Activated T-cell treated with anti-CD3 and anti-CD28 coated beads, Interleukin-2, amount 50 U/mL, for 1 hour (primary cell): ENCODE data around the gene EIF5A.

Experiments
- DNase-seq: peaks from one replicate; pipeline ENCODE4 v3.0.0-alpha.2; 2020

Gene EIF5A

DNA sequence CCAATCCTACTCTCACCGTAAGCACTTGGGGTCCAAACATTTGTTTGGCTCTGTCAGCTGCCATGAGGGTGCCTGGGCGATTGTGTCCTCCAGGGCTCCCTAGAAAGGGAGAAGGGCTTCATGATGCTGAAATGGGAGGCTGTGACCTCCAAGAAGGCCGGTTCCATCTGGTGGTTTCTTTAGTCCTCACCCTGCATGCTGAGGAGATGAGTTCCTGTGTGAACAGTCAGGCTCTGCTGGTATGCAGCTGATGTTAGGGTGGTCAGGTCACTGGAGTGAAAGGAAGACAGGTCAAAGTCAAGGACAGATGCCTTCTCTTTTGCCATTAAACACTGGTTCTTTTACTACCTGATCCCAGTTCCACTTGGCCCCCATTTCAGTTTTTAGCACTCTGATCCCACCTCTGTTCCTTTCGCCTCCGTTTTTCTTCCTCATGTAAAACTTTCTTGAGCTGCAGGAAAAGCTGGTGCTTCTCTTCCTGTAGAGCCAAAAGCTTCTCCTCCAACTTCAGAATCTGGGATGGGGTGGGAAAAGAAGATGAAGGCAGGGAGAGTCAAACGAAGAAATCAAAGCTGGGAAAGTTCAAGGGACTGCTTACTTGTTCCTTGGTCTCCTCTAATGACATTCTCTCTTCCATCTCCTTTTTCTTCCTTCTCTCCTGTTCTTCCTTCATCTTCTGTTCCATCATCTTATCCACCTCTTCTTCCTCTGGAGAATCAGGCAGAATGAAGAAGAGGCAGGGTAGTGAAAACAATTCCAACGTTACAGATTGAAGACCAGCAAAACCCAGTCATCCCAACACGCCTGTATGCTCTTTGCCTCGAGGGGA lies 6.7 kb downstream of the EIF5A start:
- no peak for DNase-seq

DNA sequence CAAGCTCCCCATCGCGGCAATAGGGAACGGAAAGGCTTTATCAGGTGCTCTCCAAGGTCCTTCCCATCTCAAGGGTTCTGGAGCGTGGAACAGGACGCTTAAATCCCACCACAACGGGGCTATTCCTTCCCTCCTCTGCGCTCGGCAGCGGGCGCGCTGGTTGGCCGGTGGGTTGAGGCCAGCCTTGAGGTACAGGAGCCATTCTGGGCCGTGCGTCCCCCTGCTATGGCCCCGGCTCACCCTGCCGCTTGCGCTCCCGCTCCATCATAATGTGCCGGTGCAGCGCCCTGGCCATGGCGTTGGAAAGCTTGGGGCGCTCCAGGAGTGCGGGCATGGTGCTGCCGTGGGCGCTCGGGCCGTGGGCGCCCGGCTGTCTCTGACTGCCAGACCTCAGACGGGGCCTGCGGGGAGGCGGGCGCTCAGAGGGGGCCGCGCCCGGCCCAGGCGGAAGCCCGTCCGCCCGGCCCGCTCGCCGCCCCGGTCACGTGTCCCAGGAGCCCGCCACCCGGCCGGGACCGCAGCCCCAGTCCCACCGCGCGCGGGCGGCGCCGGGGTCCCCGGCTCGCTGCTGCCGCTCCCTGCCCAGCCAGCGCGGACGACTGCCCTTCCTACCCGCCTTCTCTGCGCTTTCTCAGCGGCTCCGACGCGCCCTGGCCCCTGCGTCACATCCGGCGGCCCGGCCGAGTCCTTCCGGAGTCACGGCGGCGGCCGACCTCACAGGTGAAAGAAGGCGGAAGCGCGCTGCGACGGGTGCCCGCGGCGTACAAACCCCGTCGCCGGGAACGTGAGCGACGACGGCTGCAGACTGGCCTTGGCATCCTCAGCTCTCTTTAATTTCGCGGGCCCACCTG lies 7.5 kb downstream of the EIF5A start, which contains the start of gene GPS2:
TSS of gene GPS2 (minus strand) at position 642 of the 851 bp plus-strand sequence. CDS start at position 334, 308 bp downstream.
- peak; percentile 95 for DNase-seq

DNA sequence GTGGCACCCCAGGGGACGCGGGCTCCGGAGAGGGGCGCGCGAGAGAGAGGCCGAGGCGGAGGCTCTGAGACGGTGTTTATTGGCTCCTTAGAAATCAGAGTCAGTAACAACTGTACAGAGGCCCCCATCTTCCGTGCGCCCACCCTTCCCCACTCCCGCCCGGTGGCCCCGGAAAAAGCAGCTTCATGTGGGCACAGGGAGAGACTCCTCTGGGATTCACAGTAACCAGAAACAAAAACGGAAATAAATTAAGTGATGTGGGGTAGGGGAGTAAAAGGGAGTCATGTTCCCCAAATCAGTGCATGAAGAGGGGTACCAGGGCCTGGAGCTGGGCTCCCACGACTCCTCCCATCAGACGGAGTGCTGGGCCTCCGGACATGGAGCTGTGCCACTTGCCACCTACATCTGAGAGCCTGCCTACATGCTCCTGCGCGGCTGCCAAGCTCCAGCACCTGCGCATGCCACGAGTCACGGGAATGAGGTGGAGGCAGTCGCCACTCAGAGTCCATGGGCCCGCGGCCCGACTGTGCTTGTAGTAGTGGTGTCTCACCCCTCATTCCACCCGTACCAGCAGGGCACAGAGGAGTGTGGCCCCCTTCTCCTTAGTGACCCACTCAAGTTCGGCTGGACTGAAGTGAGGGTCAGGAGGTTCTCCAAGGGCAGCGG lies 8.3 kb downstream of the EIF5A start:
- no peak for DNase-seq

DNA sequence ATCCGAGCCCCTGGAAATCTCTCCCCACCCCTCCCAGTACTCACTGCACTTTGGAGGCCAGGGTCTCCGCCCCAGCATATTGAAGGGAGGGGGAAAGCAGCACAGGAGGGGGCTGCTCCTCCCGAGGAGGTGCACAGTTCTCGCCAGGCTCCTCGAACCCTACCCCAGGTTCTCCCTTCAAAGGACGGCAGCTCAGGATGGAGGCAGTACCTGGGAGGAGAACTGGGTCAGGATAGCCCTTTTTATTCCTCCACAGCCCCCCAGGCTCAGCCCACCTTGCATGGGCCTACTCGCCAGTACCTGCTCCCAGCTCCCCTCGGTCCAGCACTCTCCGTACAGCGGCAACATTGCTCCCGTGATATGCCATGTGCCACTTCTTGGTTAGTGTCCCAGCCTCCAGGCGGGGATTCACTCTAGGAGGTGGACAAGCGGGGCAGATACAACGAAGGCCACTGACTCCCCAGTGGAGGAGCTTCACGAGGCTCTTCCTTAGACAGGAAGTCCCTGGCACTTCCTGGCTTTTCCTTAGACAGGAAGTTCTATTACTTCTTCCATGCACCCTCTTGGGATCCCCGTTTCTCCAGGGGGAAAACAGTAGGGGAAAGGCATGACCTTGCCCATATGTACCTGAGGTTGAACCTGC lies 9.9 kb downstream of the EIF5A start:
- DNase-seq = no peak

DNA sequence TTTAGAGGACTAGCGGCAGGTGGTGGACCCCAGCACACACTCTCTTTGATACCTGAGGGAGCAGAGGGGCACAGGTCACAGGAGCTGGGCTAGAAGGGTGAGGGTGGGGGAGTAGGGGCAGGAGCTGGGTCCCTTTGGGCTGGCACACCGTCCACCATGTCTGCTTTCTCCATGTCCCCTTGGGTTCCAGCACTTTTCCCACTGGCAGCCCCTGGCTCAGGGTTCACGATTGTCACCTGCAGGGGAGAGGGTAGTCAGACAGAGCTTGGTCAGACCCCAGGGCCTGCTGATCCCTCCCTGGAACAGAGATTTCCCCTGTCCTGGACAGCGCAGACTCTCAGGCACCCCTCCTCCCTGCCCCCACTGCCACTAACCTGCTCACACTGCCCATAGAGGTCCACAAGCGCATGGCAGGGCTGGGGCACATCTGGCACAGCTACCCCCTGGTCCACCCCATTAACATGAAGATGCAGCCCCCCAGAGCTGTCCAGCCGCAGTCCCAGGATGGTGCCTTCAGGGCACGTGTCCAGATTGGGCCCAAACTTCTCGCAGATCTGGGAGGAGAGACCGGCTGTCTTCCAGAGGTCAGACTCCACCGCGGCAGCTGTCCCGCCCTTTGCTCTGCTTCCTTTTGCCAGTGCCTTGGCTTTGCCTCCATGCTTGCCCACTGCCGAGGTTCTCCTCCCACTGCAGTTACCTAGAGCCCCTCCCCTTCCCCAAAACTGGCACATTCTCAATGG lies 10.9 kb downstream of the EIF5A start:
- DNase-seq = no peak

DNA sequence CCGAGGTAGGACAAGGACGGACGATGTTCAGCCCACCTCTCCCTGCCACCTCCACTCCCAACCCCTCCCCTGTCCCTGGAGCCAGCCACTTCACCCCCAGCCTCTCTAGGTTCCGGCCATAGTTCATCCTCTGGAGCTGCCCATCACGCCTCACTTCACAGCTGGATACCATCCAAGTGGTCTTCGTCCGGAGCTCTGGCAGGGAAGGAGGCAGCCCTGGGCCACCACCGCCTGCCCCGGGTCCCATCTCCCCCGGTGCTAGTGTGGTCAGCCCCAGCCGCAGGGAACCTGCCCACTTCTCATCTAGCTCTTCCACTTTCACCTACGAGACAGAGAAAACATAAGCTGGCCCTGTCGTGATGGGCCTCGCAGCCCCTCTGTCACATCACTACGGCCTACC lies 14.0 kb downstream of the EIF5A start:
- DNase-seq = no peak

DNA sequence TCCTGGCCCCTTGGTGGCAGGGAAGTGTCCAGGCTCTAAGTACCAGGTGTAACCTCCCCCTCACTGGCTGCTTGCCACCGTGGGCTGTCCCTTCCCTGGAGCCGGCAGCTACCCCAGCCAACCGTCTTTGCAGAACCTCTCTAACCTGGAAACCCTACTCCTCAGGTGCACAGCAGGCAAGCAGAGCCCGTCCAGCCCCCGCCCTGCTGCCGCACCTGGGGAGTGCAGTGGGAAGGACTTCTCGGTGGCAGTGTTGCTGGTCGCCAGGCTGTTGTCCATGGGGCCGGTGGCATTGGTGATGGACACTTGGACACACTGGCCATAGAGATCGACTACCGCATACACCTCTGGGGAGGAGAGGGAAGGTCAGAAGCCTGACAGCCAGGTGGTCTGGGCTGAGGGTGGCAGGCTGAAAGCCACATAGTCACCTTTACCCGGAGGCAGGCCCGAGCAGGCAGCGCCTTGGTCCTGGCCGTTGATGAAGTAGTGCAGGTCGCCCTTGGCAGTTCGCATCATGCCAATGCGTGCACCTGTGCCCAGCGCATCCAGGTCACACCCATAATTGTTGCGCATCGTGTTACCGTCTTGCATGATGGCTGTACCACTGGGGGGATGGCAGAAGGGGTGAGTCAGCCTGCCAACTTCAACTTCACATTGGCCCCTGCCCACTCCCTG lies 15.2 kb downstream of the EIF5A start:
- no peak for DNase-seq

DNA sequence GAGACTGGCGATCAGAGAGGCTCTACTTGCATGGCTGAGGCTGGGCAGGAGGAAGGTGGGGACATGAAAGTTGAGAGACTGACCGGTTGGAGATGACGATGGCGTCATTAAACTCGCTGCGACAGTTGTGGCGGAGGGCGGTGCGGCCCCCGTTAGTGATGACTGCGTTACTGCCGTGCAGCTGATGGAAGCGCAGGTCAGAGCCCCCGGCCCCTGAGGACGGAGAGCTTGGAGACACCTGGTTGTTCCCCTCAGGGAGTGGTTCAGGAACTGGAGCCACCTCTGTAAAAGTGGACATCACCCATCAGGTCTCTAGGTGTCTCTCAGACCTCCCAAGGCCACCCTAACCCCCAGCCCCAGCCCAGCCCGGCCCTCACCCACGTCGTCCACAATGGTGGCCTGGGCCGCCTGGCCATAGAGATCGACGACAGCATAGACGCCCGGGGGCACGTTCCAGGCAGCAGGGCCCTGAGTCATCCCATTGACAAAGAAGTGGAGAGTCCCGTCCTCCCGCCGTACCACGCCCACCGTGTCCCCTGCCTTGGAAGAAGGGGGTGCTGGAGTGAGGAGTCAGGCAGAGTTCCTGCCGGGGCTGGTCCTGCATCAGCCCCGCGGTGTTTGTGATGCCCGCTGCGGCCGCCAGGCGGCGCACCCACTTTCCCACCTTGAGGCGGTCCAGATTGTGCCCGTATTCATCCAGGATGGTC lies 16.5 kb downstream of the EIF5A start:
- peak; percentile 79 for DNase-seq

DNA sequence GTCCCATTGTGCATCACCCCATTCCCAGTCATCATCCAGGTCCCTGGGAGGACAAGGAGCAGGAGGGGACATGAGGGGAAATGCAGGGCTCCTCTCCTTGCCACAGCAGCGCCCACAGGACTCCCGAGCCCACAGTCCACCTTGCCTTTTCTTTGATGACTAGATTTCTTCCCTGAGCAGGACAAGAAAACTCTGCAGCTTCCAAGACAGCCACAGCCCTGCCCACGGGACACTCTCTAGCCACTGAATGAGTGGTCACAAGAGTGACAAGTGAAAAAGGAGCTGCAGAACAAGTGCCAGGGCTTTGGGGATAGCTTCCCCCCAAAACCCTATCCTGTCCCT lies 17.0 kb downstream of the EIF5A start:
- no peak for DNase-seq

DNA sequence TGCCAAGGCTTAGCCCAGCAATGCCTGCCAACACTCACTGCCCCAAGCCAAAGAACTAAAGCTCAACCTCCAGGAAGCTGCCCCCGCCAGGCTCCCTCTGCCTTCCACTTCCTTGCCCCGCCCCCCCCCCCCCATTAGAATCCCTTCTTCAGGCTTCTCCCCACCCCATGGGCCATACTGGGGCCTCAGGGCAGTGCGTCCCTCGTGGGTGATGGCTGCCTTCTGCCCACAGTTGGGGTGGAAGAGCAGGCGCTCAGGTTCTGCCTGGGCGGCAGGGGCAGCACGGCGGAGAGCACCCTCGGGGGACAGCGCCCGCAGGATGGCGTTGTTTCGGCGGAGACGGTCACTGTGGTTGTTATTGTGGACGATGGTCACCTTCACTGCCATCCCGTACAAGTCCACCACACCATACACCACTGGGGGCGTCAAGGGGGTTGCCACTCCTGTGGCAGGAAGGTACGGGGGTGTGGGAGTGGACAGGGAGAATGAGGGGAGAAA lies 17.7 kb downstream of the EIF5A start:
- no peak for DNase-seq

DNA sequence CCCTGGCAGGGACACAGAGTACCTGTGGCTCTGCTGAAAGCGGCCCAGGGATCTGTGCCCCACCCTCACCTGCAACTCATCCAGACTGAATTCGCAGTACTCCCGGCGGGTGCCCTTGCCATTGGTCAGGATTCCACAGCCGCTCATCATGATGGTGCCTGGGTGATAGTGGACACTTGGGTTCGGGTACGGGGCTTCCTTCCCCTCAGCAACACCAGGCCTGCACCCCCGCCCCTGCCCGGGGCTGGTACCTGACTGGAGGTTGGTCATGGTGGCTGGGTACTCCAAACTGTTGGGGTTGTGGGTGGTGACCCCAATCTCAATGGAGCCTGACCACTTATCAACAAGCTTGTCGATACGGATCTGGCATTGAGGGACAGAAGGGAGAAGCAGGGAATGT lies 18.8 kb downstream of the EIF5A start:
- DNase-seq = no peak

DNA sequence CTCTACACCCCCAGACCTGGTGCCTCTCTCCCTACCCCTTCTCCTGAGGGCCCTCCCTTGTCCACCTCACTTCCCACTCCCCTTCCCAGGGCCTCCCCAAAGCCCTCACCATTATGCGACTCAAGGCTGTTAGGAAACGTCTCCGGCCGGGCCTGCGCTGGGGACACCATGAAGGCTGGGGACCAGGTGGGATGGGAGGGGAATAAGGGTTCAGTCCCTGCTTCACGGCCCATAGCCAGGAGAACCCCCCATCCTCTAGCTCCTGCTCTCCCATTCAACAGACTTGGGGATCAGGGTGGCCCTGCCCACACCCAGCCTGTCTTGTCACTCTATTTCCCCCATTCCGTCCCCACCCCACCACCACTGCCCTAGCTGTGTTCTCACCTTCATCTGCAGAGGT lies 19.6 kb downstream of the EIF5A start:
- no peak for DNase-seq

DNA sequence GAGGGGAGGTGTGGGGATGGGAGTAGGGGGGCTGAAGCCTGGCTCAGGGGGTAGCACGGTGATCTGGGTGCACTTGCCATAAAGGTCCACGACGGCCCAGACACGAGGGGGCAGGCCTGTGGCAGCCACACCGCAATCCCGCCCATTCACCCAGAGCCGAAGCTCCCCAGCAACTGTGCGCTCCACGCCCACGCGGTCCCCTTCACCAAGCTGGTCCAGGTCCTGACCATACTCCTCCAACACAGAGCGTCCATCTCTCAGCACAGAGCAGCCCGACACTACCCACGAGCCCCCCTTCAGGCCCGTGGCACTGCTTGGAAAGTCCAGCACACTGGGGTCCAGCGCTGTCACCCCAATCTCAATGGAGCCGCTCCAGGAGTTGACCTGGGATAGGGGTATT lies 20.1 kb downstream of the EIF5A start:
- no peak for DNase-seq

DNA sequence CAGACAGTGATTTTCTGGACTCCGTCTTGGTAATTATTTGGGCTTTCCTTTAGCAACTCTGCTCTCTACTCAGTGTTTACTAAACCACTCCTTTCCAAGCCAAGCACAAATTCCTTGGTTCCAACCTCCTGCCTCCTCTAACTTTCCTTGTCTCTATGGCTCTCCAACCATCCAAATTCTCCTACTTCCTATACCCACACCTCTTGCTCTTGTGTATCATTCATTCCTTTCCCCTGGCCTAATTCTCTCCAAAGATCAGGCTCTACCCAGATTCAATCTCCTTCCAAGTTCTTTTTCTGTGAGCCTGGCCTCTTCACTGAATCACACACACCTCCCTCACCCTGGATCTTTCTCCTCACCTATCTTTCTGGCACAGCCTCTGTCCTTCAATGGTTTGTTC lies 20.6 kb downstream of the EIF5A start:
- no peak for DNase-seq

DNA sequence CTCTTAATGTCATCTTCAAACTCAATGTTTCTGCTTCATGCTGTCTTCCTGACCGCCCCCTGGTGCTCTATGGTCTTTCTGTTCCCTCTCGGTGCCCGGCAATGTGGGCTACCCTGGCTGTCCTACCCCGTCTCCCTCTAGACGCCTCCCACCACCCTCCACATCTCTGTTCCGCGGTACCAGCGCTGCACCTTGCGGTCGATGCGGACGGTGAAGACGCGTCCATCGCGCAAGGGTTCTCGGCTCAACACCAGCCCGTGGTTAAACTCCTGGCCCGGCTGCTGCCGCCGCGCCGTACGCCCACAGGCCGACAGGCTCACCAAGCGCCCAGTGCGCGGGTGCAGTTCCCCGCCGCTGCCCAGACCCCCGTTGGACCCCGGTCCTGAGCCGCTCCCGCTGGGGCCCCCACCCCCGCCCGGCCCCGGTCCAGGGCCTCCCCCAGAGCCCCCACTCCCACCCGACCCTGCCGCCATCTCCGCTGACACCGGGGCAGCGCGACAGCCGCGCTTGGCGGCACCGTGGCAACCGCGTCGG lies 21.5 kb downstream of the EIF5A start, which contains the start of gene NEURL4:
TSS of gene NEURL4 (minus strand) at position 496 of the 534 bp plus-strand sequence. CDS start at position 473, 23 bp downstream.
- no peak for DNase-seq

DNA sequence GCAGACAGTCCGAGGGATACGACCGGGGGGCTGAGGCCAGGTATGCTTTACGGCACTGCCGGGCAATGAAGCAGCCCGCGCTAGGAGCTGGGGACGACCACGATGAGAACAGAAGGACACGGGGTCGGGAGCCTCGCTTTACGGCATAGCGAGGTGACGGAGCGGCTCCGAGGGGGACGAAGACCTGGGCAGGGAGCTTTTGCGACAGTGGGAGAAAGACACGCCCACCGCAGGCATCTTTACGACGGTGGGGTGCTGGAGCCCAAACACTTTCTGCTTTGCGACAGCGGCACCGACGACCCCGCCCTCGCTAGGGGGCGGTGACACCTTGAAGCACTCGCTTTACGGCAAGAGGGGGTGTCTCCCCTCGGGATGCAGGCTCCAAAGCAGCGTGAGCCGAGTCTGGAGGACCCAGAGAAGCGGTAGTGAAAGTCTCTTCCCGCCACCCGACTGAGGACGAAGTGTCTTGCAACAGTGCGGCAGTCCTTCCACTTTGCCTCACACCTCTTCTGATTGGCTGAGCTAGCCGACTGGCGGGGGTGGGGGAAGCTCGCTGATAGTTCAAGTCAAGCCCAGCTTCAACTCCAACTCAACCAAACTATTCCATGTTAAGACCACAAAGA lies 22.1 kb downstream of the EIF5A start:
- peak; percentile 93 for DNase-seq

DNA sequence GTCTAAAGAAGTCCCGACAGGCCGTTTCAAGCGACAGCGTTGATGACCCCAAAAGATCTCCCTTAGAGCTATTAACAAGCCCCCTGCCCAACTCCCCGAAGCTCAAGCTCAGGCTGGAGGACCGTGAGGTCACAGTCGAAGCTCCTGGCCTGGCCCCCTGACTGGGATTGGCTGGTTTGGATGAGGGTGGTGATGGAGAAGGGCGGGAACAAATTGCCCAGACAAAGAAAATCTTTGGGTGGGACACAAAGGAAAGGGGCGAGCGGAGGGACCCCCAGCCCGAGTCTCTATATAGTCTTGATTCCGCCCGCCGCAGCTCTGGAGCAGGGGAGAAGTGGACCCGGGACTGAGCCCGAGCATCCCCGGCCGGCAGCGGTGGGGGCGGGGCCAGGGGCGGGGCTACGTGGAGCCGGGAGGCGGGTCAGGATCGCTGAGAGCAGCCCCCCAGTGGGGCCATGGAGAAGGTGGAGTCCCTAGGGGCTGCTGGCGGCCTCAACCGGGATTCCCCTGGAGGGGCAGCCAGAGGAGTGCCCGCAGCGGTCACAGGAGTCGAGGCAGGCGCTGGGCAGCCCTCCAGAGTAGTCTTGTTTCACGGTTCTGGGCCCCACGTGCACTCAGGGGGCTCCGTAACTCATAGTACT lies 22.7 kb downstream of the EIF5A start:
- peak; percentile 80 for DNase-seq

DNA sequence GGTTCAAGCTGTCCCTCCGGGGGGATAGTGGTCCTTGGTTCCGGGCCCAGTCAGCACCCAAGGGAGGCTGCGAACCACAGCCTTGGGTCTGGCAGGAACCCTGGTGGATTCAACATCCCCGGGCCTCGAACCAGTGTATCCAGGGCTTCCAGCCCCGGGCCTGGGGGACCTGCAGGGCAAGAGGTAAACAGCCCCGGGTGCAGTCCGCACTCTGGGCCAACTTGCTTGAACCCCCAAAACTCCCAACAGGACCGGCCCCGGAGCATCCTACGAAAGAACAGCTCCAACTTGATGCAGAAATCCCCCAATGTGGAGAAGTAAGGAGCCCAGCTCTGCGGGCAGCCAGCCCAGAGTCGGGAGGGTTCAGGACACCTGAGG lies 23.2 kb downstream of the EIF5A start:
- DNase-seq = no peak

DNA sequence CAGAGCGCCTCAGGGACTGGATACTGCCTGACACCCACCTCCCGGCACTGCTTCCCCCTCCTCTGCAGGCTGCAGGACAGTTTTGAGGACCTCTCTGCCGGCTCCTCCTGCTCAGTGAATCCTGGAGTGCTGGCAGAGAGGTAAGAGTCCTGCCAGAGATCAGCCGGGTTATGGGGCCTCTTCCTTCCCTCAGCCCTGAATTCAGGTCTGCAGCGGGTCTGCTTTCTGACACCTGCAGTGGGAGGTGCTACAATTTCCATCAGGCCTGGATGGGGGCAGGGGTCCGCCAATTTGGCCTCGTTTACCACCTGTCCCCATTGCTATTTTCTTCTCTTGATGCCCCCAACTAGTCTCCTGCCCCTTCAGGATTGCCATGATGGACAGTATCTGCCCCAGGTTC lies 24.7 kb downstream of the EIF5A start:
- DNase-seq = no peak
